Central memory CD8-positive, alpha-beta T cell (primary cell): ENCODE results near the gene WDR18.
"Not testable (repeated sequence)": the region's sequence is repeated elsewhere in the genome, so short reads cannot be mapped to it uniquely, and the experiment has no call there.

Experiments used
- ATAC-seq: fragments of 150-1000 bp; cut with Tn5 transposase; replicated peaks from 2 replicates; pipeline ENCODE4 v1.10.0; 2022; ENCODE audit warnings: mild to moderate bottlenecking, moderate FRiP score, moderate number of reproducible peaks; ENCODE audit not compliant: poor library complexity, severe bottlenecking; ENCODE audit errors: extremely low read depth
- DNase-seq, 2 donors: peaks; one replicate each; pipeline ENCODE4 v3.0.0; 2021; ENCODE audit warnings: low spot score in 2 of 2
- H3K27ac Mint-ChIP-seq: one replicate; pipeline ENCODE4 v1.8.0; 2022; ENCODE audit warnings: low read depth, mild to moderate bottlenecking, moderate library complexity, mixed read lengths
- H3K27me3 Mint-ChIP-seq: one replicate; pipeline ENCODE4 v1.8.0; 2022; ENCODE audit warnings: mixed read lengths
- H3K36me3 Mint-ChIP-seq: one replicate; pipeline ENCODE4 v1.8.0; 2022; ENCODE audit warnings: mild to moderate bottlenecking, moderate library complexity, mixed read lengths; ENCODE audit not compliant: insufficient read depth
- H3K4me1 Mint-ChIP-seq: one replicate; pipeline ENCODE4 v1.8.0; 2022; ENCODE audit warnings: mixed read lengths
- H3K4me3 Mint-ChIP-seq: one replicate; pipeline ENCODE4 v1.8.0; 2022; ENCODE audit warnings: mild to moderate bottlenecking, moderate library complexity, mixed read lengths
- H3K9me3 Mint-ChIP-seq: one replicate; pipeline ENCODE4 v1.8.0; 2022; ENCODE audit warnings: mixed read lengths

WDR18 gene

DNA sequence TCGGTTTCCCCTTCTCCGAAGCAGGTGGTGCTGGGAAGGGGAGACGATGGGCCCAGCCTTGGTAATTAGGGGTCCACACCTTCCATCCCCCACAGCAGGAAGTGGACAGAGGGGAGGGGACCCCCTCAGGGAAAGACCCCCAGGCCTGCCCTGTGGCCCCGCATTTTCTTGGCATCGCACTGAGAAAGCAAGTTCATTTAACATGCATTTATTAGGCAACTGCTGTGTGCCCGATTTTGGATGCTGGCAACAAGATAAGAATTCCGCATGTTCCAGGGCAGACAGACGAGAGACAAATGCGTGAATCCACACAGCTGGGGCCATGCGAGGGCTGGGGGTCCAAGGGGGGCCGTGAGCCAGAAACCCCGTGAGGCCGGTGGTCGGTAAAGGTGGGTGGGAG lies 29.9 kb upstream of the WDR18 start:
- Mint-ChIP-seq H3K9me3 (no peaks in the 10 kb centered on the region), H3K27me3 (no peaks in the 10 kb centered on the region), H3K4me3 (no peak overlapping the region), H3K27ac (no peak overlapping the region), H3K4me1 (peaks cover 4% of the 10 kb centered on the region), H3K36me3 (peaks cover 2% of the 10 kb centered on the region)
- ATAC-seq: no peak
- no peak for DNase-seq

DNA sequence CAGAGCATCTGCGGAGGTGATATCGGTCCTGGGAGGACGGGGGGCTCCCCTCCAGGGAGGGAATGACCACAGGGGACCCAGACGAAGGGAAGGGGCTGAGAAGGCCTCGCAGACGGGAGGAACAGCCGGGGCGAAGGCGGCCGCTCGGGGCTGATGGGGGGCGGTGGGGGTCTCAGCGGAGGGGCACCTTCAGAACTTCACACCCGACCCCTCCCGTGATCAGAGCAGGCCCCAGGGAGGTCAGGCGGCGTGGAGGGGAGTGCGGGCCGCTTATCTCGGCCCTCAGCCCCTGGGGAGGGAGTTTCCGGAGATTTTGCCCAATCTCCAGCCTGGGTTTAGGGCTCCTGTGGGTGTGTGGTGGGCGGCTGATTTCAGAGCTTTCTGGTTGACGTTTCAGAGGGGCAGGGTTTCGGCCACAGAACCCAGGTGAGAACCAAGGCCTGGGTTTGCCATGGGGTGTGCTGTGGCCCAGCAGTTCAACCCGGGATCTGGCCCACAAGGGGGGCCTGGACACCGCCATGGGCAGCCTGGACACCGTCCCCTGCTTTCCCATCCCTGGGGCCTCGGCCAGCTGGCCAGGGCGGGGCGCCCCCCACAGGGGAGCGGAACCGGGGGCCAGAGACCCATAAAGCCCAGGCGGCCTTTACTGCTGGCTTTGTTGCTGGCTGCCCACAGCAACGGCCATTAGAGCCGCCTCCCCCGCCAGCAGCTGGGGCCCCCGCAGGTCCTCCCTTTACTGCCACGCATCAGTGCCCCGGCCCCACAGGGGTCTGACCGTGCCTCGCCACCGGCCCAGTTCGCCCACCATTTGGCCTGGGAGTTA lies 29.3 kb upstream of the WDR18 start:
- no peak for ATAC-seq
- no peak for DNase-seq

DNA sequence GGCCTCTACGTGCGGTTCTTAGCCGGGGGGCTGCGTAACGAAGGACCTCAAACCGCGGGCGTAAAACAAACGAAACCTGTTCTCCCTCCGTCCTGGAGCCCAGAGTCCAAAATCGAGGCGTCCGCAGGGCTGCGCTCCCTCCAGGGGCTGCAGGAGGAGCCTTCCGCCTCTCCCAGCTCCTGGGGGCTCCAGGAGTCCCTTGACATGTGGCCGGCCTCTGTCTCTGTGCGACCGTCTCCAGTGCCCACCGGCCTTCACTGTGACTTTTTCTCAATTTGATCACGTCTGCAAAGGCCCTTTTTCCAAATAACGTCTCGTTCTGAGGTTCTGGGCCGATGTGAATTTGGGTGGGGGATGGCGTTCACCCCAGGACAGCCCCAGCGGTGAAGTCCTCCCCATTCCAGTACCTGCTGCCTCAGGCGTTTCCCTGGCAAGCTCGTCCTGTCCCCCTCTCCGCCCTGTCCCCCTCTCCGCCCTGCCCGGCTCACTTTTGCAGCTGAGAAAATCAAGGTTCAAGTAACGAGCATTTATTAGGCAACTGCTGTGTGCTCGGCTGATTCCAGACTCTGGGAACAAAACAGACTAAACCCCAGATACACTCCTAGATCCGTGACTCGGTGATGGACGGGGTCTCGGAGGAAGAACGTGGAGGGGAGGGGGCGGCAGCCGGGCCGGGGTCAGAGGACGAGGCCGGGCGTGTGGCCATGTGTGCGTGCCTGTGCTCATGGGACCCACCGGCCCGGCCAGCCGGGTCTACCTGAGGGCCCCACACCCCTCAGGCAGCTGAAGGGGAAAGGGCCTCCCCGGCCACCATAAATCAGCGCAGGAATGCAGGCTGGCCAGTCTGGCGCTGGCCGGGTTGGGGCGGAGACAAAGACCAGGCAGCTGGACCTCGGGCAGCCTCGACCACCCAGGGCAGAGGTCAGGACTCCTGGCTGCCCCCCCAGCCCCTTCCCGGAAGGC lies 28.1 kb upstream of the WDR18 start:
- DNase-seq (no peak), ATAC-seq (no peak)
- Mint-ChIP-seq H3K27me3 (no peaks in the 10 kb centered on the region), H3K4me1 (peaks cover 4% of the 10 kb centered on the region), H3K27ac (no peak overlapping the region), H3K4me3 (no peak overlapping the region), H3K9me3 (no peaks in the 10 kb centered on the region), H3K36me3 (peaks cover 2% of the 10 kb centered on the region)

More for the DNA sequence above, 29.3 kb upstream of the WDR18 start:
- H3K36me3 Mint-ChIP-seq: peaks cover 2% of the 10 kb centered on the region
- no peaks in the 10 kb centered on the region for H3K9me3 Mint-ChIP-seq
- H3K4me1 Mint-ChIP-seq: peaks cover 4% of the 10 kb centered on the region
- H3K27me3 Mint-ChIP-seq: no peaks in the 10 kb centered on the region
- H3K27ac Mint-ChIP-seq: no peak overlapping the region
- no peak overlapping the region for H3K4me3 Mint-ChIP-seq

DNA sequence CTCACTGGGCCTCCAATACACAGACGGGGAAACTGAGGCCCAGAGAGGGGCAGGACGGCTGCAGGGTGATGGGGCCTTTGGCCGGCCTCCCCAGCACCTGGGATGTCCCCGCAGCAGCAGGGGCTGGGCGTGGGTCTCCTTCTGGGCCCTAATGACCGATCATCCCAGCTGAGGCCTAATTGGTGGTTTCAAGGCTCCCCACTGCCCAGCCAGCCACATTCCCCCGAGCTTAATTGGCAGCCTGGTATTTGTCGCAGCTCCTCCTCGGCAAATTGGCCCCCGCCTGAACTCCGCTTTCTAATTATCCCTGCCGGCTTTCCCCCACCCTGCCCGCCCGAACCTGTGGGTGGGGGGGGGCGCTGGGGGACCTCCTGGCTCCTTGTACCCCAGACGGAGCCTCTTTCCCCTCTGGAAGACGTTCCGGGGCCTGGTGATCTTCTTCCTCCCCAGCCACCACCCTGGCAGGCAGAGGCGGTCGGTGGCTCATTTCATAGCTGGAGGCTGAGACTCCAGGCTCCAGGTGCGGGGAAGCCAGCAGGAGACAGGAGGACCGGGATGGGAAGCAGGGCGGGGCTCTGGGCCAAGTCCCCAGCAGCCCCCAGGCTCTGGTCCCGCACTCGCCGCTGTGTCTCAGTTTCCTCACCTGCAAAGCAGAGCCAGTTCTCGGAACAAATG lies 27.2 kb upstream of the WDR18 start:
- Mint-ChIP-seq H3K4me1 (peaks cover 4% of the 10 kb centered on the region), H3K27ac (no peak overlapping the region), H3K27me3 (no peaks in the 10 kb centered on the region), H3K9me3 (no peaks in the 10 kb centered on the region), H3K36me3 (peaks cover 2% of the 10 kb centered on the region), H3K4me3 (no peak overlapping the region)
- no peak for DNase-seq
- ATAC-seq: no peak

DNA sequence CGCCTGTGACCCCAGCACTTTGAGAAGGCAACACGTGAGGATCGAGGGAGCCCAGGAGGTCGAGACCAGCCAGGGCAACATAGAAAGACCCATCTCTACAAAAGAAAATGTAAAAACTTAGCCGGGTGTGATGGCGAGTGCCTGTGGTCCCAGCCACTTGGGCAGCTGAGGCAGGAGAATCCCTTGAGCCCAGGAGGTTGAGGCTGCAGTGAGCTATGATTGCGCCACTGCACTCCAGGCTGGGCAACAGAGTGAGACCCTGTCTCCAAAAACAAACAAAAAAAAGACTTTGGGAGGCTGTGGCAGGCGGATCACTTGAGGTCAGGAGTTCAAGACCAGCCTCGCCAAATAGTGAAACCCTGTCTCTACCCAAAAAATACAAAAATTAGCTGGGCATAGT lies 26.6 kb upstream of the WDR18 start:
- H3K9me3 Mint-ChIP-seq, H3K36me3 Mint-ChIP-seq, DNase-seq, H3K4me3 Mint-ChIP-seq, H3K27me3 Mint-ChIP-seq, H3K4me1 Mint-ChIP-seq, ATAC-seq, H3K27ac Mint-ChIP-seq: not testable (repeated sequence)

DNA sequence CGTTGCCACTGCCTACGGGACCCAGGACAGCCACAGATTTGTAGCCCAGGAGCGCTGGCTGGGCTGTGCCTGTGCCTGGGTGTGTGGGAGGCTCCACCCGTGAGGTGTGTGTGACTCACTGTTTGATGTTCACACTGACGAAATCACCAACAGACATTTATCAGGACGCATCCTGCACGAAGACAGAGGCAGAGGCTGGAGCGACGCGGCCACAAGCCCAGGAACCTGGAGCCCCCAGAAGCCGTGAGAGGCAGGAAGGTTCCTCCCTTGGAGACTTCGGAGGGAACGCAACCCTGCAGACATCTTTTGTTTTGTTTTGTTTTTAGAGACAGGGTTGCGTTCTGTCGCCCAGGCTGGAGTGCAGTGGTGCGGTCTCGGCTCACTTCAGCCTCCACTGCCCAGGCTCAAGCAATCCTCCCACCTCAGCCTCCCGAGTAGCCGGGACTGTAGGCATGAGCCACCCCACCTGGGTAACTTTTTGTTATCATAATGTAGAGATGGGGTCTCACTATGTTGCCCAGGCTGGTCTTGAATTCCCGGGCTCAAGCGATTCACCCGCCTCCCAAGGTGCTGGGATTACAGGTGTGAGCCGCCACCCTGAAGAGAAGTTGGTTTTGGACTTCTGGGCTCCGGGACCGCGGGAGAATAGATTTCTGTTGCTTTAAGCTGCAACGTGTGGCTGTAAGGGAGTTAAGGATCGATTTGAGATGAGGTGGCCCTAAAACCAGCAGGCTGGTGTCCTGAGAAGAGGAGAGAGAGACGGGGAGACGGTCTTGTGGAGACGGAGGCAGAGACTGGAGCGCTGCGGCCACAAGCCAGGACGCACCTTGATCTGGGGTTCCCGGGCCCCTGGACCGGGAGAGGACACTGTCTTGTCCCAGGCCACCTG lies 24.9 kb upstream of the WDR18 start:
- no peak overlapping the region for H3K4me3 Mint-ChIP-seq
- no peak overlapping the region for H3K27ac Mint-ChIP-seq
- H3K27me3 Mint-ChIP-seq: no peaks in the 10 kb centered on the region
- H3K9me3 Mint-ChIP-seq: no peaks in the 10 kb centered on the region
- no peaks in the 10 kb centered on the region for H3K4me1 Mint-ChIP-seq
- DNase-seq: no peak
- peaks cover 4% of the 10 kb centered on the region for H3K36me3 Mint-ChIP-seq
- ATAC-seq: no peak

DNA sequence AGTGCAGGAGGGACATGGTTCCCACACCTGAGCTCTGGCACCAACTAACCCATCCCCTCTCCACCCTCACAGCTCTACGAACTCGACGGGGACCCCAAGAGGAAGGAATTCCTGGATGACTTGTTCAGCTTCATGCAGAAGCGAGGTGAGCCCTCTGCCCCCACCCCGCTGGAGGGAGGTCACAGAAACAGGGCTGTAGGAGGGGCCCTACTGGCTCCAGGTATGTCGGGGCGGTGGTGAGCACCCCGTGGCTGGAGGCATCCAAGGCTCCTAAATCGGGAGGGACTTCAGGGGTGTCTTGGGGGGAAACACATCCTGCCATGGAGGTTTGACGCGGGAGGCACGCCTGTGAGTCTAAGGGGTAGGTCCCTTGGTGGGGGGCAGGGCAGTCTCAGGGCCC lies 24.1 kb upstream of the WDR18 start:
- Mint-ChIP-seq H3K36me3 (peaks cover 4% of the 10 kb centered on the region), H3K27ac (no peak overlapping the region)

DNA sequence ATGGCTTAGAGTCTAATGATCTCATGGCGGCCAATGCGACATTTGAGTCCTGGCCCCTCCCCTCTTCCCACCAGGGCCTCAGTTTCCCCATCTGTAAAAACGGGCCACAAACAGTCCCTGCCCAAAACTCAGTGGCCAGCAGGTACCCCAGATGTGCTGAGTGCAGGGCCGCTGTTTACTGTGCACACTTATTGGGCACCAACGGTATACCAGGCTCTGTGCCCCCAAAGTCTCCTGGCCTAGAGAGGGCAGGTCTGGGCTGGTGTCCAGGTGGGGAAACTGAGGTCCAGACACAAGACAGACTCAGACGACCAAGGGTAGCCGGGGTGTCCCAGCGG lies 23.6 kb upstream of the WDR18 start:
- H3K36me3 Mint-ChIP-seq: peaks cover 4% of the 10 kb centered on the region
- DNase-seq (no peak), ATAC-seq (no peak)
- H3K27ac Mint-ChIP-seq: no peak overlapping the region
- no peaks in the 10 kb centered on the region for H3K27me3 Mint-ChIP-seq
- H3K4me1 Mint-ChIP-seq: no peaks in the 10 kb centered on the region
- H3K9me3 Mint-ChIP-seq: no peaks in the 10 kb centered on the region
- no peak overlapping the region for H3K4me3 Mint-ChIP-seq

More for the DNA sequence above, 24.1 kb upstream of the WDR18 start:
- no peaks in the 10 kb centered on the region for H3K9me3 Mint-ChIP-seq
- H3K4me1 Mint-ChIP-seq: no peaks in the 10 kb centered on the region
- H3K27me3 Mint-ChIP-seq: no peaks in the 10 kb centered on the region
- DNase-seq (no peak), ATAC-seq (no peak)
- no peak overlapping the region for H3K4me3 Mint-ChIP-seq

DNA sequence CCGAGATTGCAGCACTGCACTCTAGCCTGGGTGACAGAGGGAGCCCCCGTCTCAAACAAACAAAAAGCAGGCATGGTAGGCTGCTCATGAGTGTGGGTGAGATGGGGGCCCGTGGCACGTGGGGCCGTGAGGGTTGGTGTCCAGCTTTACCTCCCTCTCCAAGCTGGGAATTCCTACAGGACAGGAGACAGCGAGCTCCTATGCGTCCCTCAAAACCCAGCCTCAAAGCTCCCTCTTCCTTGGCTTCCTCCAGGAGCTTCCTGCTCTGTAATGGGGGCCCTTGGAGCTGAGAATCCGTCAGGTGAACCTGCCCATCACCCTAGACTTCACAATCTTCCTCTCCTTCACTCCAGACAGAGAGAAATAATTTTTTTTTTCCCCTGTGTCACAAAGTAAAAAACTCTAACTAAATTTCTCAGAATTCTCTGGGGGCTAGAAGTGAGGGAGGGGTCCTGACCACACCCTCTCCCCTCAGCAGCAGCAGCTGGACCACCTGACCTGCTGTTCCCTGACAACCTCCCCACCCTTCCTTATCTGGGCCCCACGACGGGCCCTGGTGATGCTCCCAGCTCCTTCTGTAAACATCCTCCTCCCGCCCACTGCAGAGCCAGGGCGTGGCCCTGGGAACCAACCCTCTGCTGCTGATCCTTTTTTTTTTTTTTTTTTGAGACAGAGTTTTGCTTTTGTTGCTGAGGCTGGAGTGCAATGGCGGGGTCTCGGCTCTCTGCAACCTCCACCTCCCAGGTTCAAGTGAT lies 22.1 kb upstream of the WDR18 start:
- no peak overlapping the region for H3K27ac Mint-ChIP-seq
- no peak overlapping the region for H3K4me3 Mint-ChIP-seq
- peaks cover 4% of the 10 kb centered on the region for H3K36me3 Mint-ChIP-seq
- no peaks in the 10 kb centered on the region for H3K27me3 Mint-ChIP-seq
- no peak for DNase-seq
- H3K4me1 Mint-ChIP-seq: no peaks in the 10 kb centered on the region
- no peak for ATAC-seq
- H3K9me3 Mint-ChIP-seq: no peaks in the 10 kb centered on the region

DNA sequence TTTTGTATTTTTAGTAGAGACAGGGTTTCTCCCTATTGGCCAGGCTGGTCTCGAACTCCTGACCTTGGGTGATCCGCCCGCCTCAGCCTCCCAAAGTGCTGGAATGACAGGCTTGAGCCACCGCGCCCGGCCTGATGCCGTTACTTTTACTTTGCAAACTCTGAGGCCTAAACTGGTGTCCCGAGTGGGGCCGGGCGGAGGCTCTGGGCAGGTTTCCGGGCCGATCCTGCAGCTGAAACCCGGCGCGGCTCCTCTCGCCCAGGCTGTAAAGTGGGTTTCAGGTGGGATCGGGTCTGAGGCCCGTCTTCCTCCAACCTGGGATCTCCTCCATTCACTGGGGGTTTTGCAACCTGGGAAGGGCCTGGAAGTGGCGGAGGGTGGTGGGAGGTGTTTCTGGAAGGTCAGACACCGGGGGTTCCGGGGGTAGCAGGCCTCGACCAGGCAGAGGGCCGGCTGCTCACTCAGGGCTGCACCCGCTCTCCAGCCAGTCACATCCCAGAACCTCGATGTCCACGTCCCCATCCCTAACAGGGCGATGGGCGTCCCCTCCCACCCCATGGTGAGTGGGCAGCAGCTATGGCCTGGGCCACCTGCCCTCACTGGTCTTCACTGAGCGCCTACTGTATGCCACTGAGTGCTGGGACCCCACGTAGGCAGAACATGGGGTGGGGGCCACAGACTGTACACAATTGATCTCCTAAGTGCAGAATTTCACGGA lies 21.3 kb upstream of the WDR18 start:
- Mint-ChIP-seq H3K27ac (no peak overlapping the region), H3K9me3 (no peaks in the 10 kb centered on the region), H3K4me1 (no peaks in the 10 kb centered on the region), H3K36me3 (peaks cover 6% of the 10 kb centered on the region), H3K4me3 (no peak overlapping the region), H3K27me3 (no peaks in the 10 kb centered on the region)
- ATAC-seq: no peak
- no peak for DNase-seq

DNA sequence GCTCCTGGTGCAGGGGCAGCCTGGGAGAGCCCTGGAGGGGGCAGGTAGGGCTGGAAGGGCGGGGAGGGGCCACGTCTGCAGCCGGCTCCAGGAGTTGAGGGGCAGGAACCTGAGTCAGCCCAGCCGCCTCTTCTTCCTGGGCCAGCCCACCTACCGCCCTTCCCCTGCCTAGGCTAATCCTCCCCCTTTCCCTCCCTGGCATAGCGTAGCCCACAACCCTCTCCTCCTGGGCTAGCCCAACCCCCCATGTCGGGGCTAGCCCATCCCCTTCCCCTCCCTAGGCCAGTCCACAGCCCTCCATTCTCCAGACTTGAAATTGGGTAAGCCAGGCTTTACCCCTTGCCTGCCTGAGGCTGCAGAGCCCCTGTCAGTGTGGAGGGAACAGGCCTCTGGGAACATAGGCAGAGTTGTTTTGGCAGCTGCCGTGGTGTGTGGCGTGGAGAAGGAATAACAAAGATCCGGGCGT lies 20.6 kb upstream of the WDR18 start:
- H3K4me1 Mint-ChIP-seq: no peaks in the 10 kb centered on the region
- ATAC-seq (no peak), DNase-seq (no peak)
- H3K9me3 Mint-ChIP-seq: no peaks in the 10 kb centered on the region
- H3K27ac Mint-ChIP-seq: no peak overlapping the region
- H3K36me3 Mint-ChIP-seq: peaks cover 10% of the 10 kb centered on the region
- H3K4me3 Mint-ChIP-seq: no peak overlapping the region
- no peaks in the 10 kb centered on the region for H3K27me3 Mint-ChIP-seq
